A673 (cell line): ENCODE data around the gene MAN2B1.
"Not testable (repeated sequence)": the region's sequence is repeated elsewhere in the genome, so short reads cannot be mapped to it uniquely, and the experiment has no call there.

Source experiments
- CTCF ChIP-seq: fragments of 300-800, 200-600 bp; sonication (generic); conservative IDR thresholded peaks from 2 replicates; pipeline ENCODE4 v1.5.1; 2017; ENCODE audit warnings: low read depth, mild to moderate bottlenecking, antibody characterized with exemption, low read length, moderate library complexity, mixed read lengths
- EZH2 ChIP-seq: fragments of 200-600 bp; sonication (generic); IDR thresholded peaks from 2 replicates; pipeline ENCODE4 v1.6.1; 2017; ENCODE audit warnings: borderline replicate concordance, low read depth, mild to moderate bottlenecking, mixed read lengths, antibody characterized with exemption, low read length; ENCODE audit not compliant: poor library complexity, severe bottlenecking

- not testable (repeated sequence) for TF ChIP-seq CTCF, EZH2
Observed at GRCh38 chr19:12713304-12713703, 46.8 kb upstream of the MAN2B1 start.
